SH-SY5Y (cell line): Measurements from ENCODE around the gene LAT.

Experiments used
- GATA2 ChIP-seq: IDR thresholded peaks from 2 replicates; pipeline ENCODE4 v1.6.1; 2011; ENCODE audit warnings: mild to moderate bottlenecking, low read depth, low read length
- GATA3 ChIP-seq: IDR thresholded peaks from 2 replicates; pipeline ENCODE4 v1.6.1; 2011; ENCODE audit warnings: low read depth, mild to moderate bottlenecking, low read length, moderate library complexity

GRCh38 chr16:28992496-28992895 is 7.6 kb downstream of the LAT start:
- TF ChIP-seq GATA2, result no peak
- TF ChIP-seq GATA3, result no peak
